ENCODE data around the gene EMID1.

Gene EMID1

DNA sequence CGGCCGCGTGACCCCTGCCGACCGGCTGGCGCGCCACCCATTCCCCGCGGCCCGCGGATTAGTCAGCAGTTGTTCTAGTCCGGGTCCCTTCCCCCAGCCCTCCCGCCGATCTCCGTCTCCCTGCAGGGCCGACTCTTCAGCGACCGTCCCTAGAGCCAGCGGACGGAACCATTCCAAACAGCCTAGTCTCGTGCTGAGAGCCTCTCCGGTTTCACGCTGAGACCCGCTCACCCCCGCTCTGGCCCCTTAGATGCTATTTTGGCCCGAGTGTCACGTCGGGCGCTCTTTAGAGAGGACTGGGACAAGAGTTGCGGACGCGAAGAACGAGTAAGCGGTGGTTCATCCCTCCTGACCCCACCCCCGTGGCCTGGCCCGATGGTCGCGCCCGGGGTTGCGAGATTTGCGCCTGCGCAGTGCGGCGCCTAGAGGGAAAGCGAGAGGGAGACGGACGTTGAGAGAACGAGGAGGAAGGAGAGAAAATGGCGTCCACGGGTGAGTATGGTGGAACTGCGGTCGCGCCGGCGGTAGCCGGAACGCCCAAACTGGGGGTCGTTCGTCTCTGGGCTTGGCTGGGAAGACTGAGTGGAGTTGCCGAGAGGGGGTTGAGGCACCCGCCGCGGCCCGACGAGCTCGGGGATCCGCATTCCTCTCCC is 62.3 kb downstream of the EMID1 start, which contains the start of the genes EWSR1 and RHBDD3 (continued):
- TF ChIP-seq, protein P1, sequence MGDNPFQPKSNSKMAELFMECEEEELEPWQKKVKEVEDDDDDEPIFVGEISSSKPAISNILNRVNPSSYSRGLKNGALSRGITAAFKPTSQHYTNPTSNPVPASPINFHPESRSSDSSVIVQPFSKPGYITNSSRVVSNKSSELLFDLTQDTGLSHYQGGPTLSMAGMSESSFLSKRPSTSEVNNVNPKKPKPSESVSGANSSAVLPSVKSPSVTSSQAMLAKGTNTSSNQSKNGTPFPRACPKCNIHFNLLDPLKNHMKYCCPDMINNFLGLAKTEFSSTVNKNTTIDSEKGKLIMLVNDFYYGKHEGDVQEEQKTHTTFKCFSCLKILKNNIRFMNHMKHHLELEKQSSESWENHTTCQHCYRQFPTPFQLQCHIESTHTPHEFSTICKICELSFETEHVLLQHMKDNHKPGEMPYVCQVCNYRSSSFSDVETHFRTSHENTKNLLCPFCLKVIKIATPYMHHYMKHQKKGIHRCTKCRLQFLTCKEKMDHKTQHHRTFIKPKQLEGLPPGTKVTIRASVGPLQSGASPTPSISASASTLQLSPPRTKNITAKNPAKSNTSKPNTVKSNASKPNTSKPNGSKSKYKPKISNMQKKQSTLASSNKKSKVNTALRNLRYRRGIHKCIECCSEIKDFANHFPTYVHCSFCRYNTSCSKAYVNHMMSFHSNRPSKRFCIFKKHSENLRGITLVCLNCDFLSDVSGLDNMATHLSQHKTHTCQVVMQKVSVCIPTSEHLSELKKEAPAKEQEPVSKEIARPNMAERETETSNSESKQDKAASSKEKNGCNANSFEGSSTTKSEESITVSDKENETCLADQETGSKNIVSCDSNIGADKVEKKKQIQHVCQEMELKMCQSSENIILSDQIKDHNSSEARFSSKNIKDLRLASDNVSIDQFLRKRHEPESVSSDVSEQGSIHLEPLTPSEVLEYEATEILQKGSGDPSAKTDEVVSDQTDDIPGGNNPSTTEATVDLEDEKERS (tag by site-specific recombination; IDR thresholded peaks at IDR 0.05): peak; percentile 74; the same call in 1 of the 2 replicates
- TF ChIP-seq ZNF341 (tag by site-specific recombination; IDR thresholded peaks at IDR 0.05; ENCODE audit: low read depth): 0 out of 2 replicates have a peak, but pooled peaks have one; percentile 36
- TF ChIP-seq ZNF654 (tag by site-specific recombination; IDR thresholded peaks at IDR 0.05; ENCODE audit: low read depth): no peak
- TF ChIP-seq, protein P2, sequence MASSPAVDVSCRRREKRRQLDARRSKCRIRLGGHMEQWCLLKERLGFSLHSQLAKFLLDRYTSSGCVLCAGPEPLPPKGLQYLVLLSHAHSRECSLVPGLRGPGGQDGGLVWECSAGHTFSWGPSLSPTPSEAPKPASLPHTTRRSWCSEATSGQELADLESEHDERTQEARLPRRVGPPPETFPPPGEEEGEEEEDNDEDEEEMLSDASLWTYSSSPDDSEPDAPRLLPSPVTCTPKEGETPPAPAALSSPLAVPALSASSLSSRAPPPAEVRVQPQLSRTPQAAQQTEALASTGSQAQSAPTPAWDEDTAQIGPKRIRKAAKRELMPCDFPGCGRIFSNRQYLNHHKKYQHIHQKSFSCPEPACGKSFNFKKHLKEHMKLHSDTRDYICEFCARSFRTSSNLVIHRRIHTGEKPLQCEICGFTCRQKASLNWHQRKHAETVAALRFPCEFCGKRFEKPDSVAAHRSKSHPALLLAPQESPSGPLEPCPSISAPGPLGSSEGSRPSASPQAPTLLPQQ (tag by site-specific recombination; IDR thresholded peaks at IDR 0.05): peak; percentile 69
- no peak for TF ChIP-seq ZNF114 (tag by site-specific recombination; IDR thresholded peaks at IDR 0.05)
- peak; percentile 49 for TF ChIP-seq SCRT2 (tag by site-specific recombination; IDR thresholded peaks at IDR 0.05)
- TF ChIP-seq ZNF548 (tag by site-specific recombination; IDR thresholded peaks at IDR 0.05): no peak
- no peak for TF ChIP-seq ZNF621 (tag by site-specific recombination; IDR thresholded peaks at IDR 0.05)
- no peak for TF ChIP-seq ZNF354C (tag by site-specific recombination; IDR thresholded peaks at IDR 0.05; ENCODE audit: borderline replicate concordance, low read depth)
- TF ChIP-seq ZNF426 (tag by site-specific recombination; IDR thresholded peaks at IDR 0.05): no peak
- TF ChIP-seq RBAK (tag by site-specific recombination; IDR thresholded peaks at IDR 0.05): no peak
- no peak for TF ChIP-seq ZNF214 (tag by site-specific recombination; IDR thresholded peaks at IDR 0.05; ENCODE audit: borderline replicate concordance)
- TF ChIP-seq, protein P3, sequence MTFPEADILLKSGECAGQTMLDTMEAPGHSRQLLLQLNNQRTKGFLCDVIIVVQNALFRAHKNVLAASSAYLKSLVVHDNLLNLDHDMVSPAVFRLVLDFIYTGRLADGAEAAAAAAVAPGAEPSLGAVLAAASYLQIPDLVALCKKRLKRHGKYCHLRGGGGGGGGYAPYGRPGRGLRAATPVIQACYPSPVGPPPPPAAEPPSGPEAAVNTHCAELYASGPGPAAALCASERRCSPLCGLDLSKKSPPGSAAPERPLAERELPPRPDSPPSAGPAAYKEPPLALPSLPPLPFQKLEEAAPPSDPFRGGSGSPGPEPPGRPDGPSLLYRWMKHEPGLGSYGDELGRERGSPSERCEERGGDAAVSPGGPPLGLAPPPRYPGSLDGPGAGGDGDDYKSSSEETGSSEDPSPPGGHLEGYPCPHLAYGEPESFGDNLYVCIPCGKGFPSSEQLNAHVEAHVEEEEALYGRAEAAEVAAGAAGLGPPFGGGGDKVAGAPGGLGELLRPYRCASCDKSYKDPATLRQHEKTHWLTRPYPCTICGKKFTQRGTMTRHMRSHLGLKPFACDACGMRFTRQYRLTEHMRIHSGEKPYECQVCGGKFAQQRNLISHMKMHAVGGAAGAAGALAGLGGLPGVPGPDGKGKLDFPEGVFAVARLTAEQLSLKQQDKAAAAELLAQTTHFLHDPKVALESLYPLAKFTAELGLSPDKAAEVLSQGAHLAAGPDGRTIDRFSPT (tag by site-specific recombination; IDR thresholded peaks at IDR 0.05): peak; percentile 77
- TF ChIP-seq, protein P4, sequence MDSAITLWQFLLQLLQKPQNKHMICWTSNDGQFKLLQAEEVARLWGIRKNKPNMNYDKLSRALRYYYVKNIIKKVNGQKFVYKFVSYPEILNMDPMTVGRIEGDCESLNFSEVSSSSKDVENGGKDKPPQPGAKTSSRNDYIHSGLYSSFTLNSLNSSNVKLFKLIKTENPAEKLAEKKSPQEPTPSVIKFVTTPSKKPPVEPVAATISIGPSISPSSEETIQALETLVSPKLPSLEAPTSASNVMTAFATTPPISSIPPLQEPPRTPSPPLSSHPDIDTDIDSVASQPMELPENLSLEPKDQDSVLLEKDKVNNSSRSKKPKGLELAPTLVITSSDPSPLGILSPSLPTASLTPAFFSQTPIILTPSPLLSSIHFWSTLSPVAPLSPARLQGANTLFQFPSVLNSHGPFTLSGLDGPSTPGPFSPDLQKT (IDR thresholded peaks at IDR 0.05; ENCODE audit: borderline replicate concordance, low read depth, low read length): no peak
- TF ChIP-seq ZNF366 (tag by site-specific recombination; conservative IDR thresholded peaks at IDR 0.05): peak; percentile 90
- TF ChIP-seq, protein P5, sequence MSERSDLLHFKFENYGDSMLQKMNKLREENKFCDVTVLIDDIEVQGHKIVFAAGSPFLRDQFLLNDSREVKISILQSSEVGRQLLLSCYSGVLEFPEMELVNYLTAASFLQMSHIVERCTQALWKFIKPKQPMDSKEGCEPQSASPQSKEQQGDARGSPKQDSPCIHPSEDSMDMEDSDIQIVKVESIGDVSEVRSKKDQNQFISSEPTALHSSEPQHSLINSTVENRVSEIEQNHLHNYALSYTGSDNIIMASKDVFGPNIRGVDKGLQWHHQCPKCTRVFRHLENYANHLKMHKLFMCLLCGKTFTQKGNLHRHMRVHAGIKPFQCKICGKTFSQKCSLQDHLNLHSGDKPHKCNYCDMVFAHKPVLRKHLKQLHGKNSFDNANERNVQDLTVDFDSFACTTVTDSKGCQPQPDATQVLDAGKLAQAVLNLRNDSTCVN (tag by site-specific recombination; optimal IDR thresholded peaks at IDR 0.05): peak; percentile 98
- TF ChIP-seq ZNF175 (tag by site-specific recombination; IDR thresholded peaks at IDR 0.05): no peak
- TF ChIP-seq ZNF701 (tag by site-specific recombination; IDR thresholded peaks at IDR 0.05): no peak
- TF ChIP-seq, protein P6, sequence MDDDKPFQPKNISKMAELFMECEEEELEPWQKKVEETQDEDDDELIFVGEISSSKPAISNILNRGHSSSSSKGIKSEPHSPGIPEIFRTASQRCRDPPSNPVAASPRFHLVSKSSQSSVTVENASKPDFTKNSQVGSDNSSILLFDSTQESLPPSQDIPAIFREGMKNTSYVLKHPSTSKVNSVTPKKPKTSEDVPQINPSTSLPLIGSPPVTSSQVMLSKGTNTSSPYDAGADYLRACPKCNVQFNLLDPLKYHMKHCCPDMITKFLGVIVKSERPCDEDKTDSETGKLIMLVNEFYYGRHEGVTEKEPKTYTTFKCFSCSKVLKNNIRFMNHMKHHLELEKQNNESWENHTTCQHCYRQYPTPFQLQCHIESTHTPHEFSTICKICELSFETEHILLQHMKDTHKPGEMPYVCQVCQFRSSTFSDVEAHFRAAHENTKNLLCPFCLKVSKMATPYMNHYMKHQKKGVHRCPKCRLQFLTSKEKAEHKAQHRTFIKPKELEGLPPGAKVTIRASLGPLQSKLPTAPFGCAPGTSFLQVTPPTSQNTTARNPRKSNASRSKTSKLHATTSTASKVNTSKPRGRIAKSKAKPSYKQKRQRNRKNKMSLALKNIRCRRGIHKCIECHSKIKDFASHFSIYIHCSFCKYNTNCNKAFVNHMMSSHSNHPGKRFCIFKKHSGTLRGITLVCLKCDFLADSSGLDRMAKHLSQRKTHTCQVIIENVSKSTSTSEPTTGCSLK (tag by site-specific recombination; IDR thresholded peaks at IDR 0.05): no peak
- peak; percentile 86 for TF ChIP-seq ZNF335 (tag by site-specific recombination; conservative IDR thresholded peaks at IDR 0.05)
- 0 out of 2 replicates have a peak, but pooled peaks have one; percentile 7 for TF ChIP-seq ZBTB20 (tag by site-specific recombination; IDR thresholded peaks at IDR 0.05)
- no peak for TF ChIP-seq ZNF16 (tag by site-specific recombination; IDR thresholded peaks at IDR 0.05; ENCODE audit: low read depth)
- TF ChIP-seq OVOL3 (tag by site-specific recombination; IDR thresholded peaks at IDR 0.05): no peak
- TF ChIP-seq ZNF433 (tag by site-specific recombination; IDR thresholded peaks at IDR 0.05; ENCODE audit: low read depth): no peak
- TF ChIP-seq ZNF404 (tag by site-specific recombination; IDR thresholded peaks at IDR 0.05): no peak
- TF ChIP-seq ZNF157 (tag by site-specific recombination; IDR thresholded peaks at IDR 0.05): no peak
- no peak for TF ChIP-seq OSR2 (tag by site-specific recombination; IDR thresholded peaks at IDR 0.05)
- TF ChIP-seq KLF7 (tag by site-specific recombination; IDR thresholded peaks at IDR 0.05; ENCODE audit: borderline replicate concordance): 0 out of 2 replicates have a peak, but pooled peaks have one; percentile 10
